ENCODE data around the gene IL1RN.

Gene IL1RN

GRCh38 chr2:113164215-113164929, 37.0 kb downstream of the IL1RN start:
- TF ChIP-seq, protein P1, sequence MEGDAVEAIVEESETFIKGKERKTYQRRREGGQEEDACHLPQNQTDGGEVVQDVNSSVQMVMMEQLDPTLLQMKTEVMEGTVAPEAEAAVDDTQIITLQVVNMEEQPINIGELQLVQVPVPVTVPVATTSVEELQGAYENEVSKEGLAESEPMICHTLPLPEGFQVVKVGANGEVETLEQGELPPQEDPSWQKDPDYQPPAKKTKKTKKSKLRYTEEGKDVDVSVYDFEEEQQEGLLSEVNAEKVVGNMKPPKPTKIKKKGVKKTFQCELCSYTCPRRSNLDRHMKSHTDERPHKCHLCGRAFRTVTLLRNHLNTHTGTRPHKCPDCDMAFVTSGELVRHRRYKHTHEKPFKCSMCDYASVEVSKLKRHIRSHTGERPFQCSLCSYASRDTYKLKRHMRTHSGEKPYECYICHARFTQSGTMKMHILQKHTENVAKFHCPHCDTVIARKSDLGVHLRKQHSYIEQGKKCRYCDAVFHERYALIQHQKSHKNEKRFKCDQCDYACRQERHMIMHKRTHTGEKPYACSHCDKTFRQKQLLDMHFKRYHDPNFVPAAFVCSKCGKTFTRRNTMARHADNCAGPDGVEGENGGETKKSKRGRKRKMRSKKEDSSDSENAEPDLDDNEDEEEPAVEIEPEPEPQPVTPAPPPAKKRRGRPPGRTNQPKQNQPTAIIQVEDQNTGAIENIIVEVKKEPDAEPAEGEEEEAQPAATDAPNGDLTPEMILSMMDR (IDR thresholded peaks at IDR 0.05), result no peak

- TF ChIP-seq, protein P1 (IDR thresholded peaks at IDR 0.05), result no peak
Observed at GRCh38 chr2:113164930-113165585, 37.7 kb downstream of the IL1RN start.

DNA sequence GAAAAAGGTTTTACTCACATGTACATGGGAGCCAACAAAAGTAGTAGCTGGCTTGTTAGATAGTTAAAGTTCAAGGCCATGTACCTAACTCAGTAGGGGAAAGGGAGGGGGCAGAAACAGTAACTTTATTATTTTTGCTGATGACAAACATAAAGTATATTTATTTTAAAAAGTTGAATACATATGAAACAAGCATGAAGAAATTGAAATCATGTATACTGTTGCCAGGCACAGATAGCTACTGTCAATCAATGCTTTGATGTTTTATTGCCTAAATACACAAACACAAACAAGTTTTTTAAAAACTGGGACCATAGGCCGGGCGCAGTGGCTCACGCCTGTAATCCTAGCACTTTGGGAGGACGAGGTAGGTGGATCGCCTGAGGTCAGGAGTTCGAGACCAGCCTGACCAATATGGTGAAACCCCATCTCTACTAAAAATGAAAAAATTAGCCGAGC, 38.8 kb downstream of the IL1RN start:
- TF ChIP-seq, protein P1 (IDR thresholded peaks at IDR 0.05), result no peak

- TF ChIP-seq, protein P1 (IDR thresholded peaks at IDR 0.05), result no peak
Observed at GRCh38 chr2:113167115-113167932, 39.9 kb downstream of the IL1RN start.

GRCh38 chr2:113167962-113168340, 40.6 kb downstream of the IL1RN start:
- TF ChIP-seq, protein P1 (IDR thresholded peaks at IDR 0.05), result no peak

GRCh38 chr2:113169002-113169530, 41.7 kb downstream of the IL1RN start:
- TF ChIP-seq, protein P1 (IDR thresholded peaks at IDR 0.05), result no peak

- TF ChIP-seq, protein P1 (IDR thresholded peaks at IDR 0.05), result no peak
Observed at GRCh38 chr2:113169586-113169985, 42.2 kb downstream of the IL1RN start.

Measured in LNCAP (cell line).